ENCODE data around the gene ZNF524. TPM values are rescaled to one million over a fixed set of nuclear protein-coding genes. Genes with fewer than 3 reads are reported as not detected.

ZNF524 gene
- total and polyA plus RNA-seq, 2 experiments from 2014 or later: 17.8 to 18.2 TPM

GRCh38 chr19:55620410-55621204 is 20.5 kb downstream of the ZNF524 start:
- no peak overlapping the region for H3K9ac ChIP-seq
- WGBS, 2 experiments (ENCODE audit: low coverage in 1 of 2, low lambda C conversion rate in 2 of 2, missing lambda C conversion rate in 2 of 2): 81 to 88% methylated on average over 12 of the region's 12 CpGs
- no peaks in the 10 kb centered on the region for H3K27me3 ChIP-seq (replicated peaks; ENCODE audit: insufficient read depth)
- DNase-seq: no peak
- H3K9me3 ChIP-seq (ENCODE audit: low read depth): no peaks in the 10 kb centered on the region
- H4K20me1 ChIP-seq (ENCODE audit: insufficient read depth): no peaks in the 10 kb centered on the region
- TF ChIP-seq EZH2 (IDR thresholded peaks at IDR 0.05; ENCODE audit: insufficient read depth, poor library complexity, severe bottlenecking): no peak
- no peak for TF ChIP-seq EZH2phosphoT487 (IDR thresholded peaks at IDR 0.05; ENCODE audit: insufficient read depth, low read depth)
- H3K79me2 ChIP-seq (ENCODE audit: insufficient read depth): 0 out of 2 replicates have a peak, but pooled peaks cover 8% of the 10 kb centered on the region
- no peak overlapping the region for H2AFZ ChIP-seq
- no peaks in the 10 kb centered on the region for H3K36me3 ChIP-seq (ENCODE audit: low read depth)
- no peaks in the 10 kb centered on the region for H3K4me1 ChIP-seq (ENCODE audit: insufficient read depth)
- in situ Hi-C loops (cut with MboI): no loop called here
- H3K27ac ChIP-seq: no peak overlapping the region
- H3K9me2 ChIP-seq (ENCODE audit: insufficient read depth): no peaks in the 10 kb centered on the region
- peaks cover 13% of the 10 kb centered on the region; the same call in 1 of the 2 replicates for H3F3A ChIP-seq (ENCODE audit: insufficient read depth)
- no peak overlapping the region for H3K4me2 ChIP-seq (ENCODE audit: unreplicated experiment)
- H3K4me3 ChIP-seq: no peak overlapping the region

GRCh38 chr19:55621205-55621672 is 21.2 kb downstream of the ZNF524 start:
- DNase-seq: no peak
- 63 to 76% methylated on average over 6 to 9 of the region's 9 CpGs for WGBS, 2 experiments (ENCODE audit: low coverage in 1 of 2, low lambda C conversion rate in 2 of 2, missing lambda C conversion rate in 2 of 2)
- no peaks in the 10 kb centered on the region for H3K9me3 ChIP-seq (ENCODE audit: low read depth)
- in situ Hi-C loops (cut with MboI): no loop called here
- H3K4me2 ChIP-seq (ENCODE audit: unreplicated experiment): no peak overlapping the region
- H4K20me1 ChIP-seq (ENCODE audit: insufficient read depth): no peaks in the 10 kb centered on the region
- no peaks in the 10 kb centered on the region for H3K9me2 ChIP-seq (ENCODE audit: insufficient read depth)
- H3K4me1 ChIP-seq (ENCODE audit: insufficient read depth): no peaks in the 10 kb centered on the region
- H3K9ac ChIP-seq: no peak overlapping the region
- no peaks in the 10 kb centered on the region for H3K27me3 ChIP-seq (replicated peaks; ENCODE audit: insufficient read depth)
- no peak overlapping the region for H3K27ac ChIP-seq
- TF ChIP-seq EZH2 (IDR thresholded peaks at IDR 0.05; ENCODE audit: insufficient read depth, poor library complexity, severe bottlenecking): no peak
- TF ChIP-seq EZH2phosphoT487 (IDR thresholded peaks at IDR 0.05; ENCODE audit: insufficient read depth, low read depth): no peak
- H3K36me3 ChIP-seq (ENCODE audit: low read depth): no peaks in the 10 kb centered on the region
- H3K4me3 ChIP-seq: no peak overlapping the region
- H3K79me2 ChIP-seq (ENCODE audit: insufficient read depth): 0 out of 2 replicates have a peak, but pooled peaks cover 8% of the 10 kb centered on the region
- peaks cover 13% of the 10 kb centered on the region; the same call in 1 of the 2 replicates for H3F3A ChIP-seq (ENCODE audit: insufficient read depth)
- no peak overlapping the region for H2AFZ ChIP-seq

GRCh38 chr19:55621673-55622231 is 21.7 kb downstream of the ZNF524 start:
- H3K79me2 ChIP-seq (ENCODE audit: insufficient read depth): 0 out of 2 replicates have a peak, but pooled peaks cover 8% of the 10 kb centered on the region
- H3K4me1 ChIP-seq (ENCODE audit: insufficient read depth): no peaks in the 10 kb centered on the region
- H3K4me3 ChIP-seq: no peak overlapping the region
- H3K4me2 ChIP-seq (ENCODE audit: unreplicated experiment): no peak overlapping the region
- no peak for DNase-seq
- no peaks in the 10 kb centered on the region for H3K9me3 ChIP-seq (ENCODE audit: low read depth)
- no peaks in the 10 kb centered on the region for H3K36me3 ChIP-seq (ENCODE audit: low read depth)
- H3K27ac ChIP-seq: no peak overlapping the region
- H3K27me3 ChIP-seq (replicated peaks; ENCODE audit: insufficient read depth): no peaks in the 10 kb centered on the region
- in situ Hi-C loops (cut with MboI): no loop called here
- no peaks in the 10 kb centered on the region for H3K9me2 ChIP-seq (ENCODE audit: insufficient read depth)
- TF ChIP-seq EZH2phosphoT487 (IDR thresholded peaks at IDR 0.05; ENCODE audit: insufficient read depth, low read depth): no peak
- TF ChIP-seq EZH2 (IDR thresholded peaks at IDR 0.05; ENCODE audit: insufficient read depth, poor library complexity, severe bottlenecking): no peak
- 93 to 97% methylated on average over 29 to 53 of the region's 55 CpGs for WGBS, 2 experiments (ENCODE audit: low coverage in 1 of 2, low lambda C conversion rate in 2 of 2, missing lambda C conversion rate in 2 of 2)
- peaks cover 13% of the 10 kb centered on the region; the same call in 1 of the 2 replicates for H3F3A ChIP-seq (ENCODE audit: insufficient read depth)
- no peak overlapping the region for H2AFZ ChIP-seq
- no peak overlapping the region for H3K9ac ChIP-seq
- no peaks in the 10 kb centered on the region for H4K20me1 ChIP-seq (ENCODE audit: insufficient read depth)

- Histone ChIP-seq H3K27ac (no peak overlapping the region), H3K9me2 (ENCODE audit: insufficient read depth) (no peaks in the 10 kb centered on the region), H3K9ac (no peak overlapping the region), H3K4me3 (no peak overlapping the region), H3F3A (ENCODE audit: insufficient read depth) (peaks cover 13% of the 10 kb centered on the region; the same call in 1 of the 2 replicates), H3K9me3 (ENCODE audit: low read depth) (no peaks in the 10 kb centered on the region), H3K36me3 (ENCODE audit: low read depth) (no peaks in the 10 kb centered on the region), H3K4me1 (ENCODE audit: insufficient read depth) (no peaks in the 10 kb centered on the region), H4K20me1 (ENCODE audit: insufficient read depth) (no peaks in the 10 kb centered on the region), H3K79me2 (ENCODE audit: insufficient read depth) (0 out of 2 replicates have a peak, but pooled peaks cover 8% of the 10 kb centered on the region), H3K27me3 (replicated peaks; ENCODE audit: insufficient read depth) (no peaks in the 10 kb centered on the region), H3K4me2 (ENCODE audit: unreplicated experiment) (no peak overlapping the region), H2AFZ (no peak overlapping the region)
- TF ChIP-seq EZH2phosphoT487 (IDR thresholded peaks at IDR 0.05; ENCODE audit: insufficient read depth, low read depth) (no peak), EZH2 (IDR thresholded peaks at IDR 0.05; ENCODE audit: insufficient read depth, poor library complexity, severe bottlenecking) (no peak)
- DNase-seq: no peak
- WGBS, 2 experiments (ENCODE audit: low coverage in 1 of 2, low lambda C conversion rate in 2 of 2, missing lambda C conversion rate in 2 of 2): 94 to 95% methylated on average over 34 to 40 of the region's 40 CpGs
- in situ Hi-C loops (cut with MboI): no loop called here
Measured at GRCh38 chr19:55622242-55622969, 22.3 kb downstream of the ZNF524 start.

Data from GM23248 (cell line).